ENCODE results near the gene FAM120B.
A peak's percentile ranks its signal among the peaks of the same experiment; 100 is the strongest.

Gene FAM120B

GRCh38 chr6:170288091-170288631 is 18.4 kb upstream of the FAM120B start:
- no peak for DNase-seq

GRCh38 chr6:170288852-170289179 is 17.7 kb upstream of the FAM120B start:
- no peak for DNase-seq

DNA sequence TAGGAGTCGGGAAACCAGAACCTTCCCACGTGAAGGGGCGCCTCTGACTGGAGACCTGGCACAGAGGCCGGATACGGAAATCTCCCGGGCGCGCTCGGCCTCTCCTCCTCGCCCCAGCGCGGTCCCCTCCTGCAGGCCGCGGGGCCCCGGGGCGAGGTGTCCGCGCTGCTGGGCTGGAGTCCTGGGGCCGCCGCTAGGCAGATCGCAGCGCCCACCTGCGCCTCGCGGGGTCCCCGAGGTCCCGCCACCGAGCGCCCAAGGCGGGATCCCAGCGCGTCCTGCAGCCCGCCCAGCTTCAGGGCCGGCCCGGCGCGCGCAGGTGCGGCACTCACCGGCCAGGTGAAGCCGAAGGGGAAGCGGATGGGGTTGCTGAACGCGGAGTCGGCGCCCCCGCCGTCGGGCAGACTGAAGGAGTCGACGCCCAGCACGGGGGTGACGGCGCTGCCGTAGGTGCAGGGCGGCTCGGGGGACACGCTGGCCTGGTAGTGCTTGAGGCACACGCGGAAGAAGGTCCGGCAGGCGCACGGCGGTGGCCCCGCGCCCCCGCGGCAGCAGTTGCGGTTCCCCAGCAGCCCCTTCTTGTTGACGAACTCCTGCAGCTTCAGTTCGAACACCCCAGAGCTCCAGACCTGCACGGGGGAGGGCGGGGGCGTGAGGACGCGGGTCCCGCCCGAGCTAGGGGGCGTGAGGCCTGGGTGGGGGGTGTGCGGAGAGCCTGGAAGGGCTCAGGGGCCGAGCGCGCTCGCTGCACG is 17.2 kb upstream of the FAM120B start:
- no peak for DNase-seq

DNA sequence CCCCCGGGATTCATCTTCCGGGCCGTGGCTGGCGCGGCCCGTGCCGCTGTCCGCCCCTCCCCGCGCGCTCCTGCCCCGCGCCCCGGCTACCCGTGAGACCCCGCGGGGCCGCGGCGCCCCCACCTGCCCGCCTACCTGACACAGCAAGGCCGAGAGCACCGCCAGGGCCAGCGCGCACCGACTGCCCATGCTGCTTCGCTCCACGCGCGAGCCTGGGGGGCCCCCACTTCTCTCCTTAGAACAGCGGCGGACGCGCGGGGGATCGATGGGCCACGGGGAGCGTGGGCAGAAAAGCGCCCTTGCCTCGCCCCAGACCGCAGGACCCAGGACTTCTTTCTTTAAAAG is 16.6 kb upstream of the FAM120B start:
- no peak for DNase-seq

DNA sequence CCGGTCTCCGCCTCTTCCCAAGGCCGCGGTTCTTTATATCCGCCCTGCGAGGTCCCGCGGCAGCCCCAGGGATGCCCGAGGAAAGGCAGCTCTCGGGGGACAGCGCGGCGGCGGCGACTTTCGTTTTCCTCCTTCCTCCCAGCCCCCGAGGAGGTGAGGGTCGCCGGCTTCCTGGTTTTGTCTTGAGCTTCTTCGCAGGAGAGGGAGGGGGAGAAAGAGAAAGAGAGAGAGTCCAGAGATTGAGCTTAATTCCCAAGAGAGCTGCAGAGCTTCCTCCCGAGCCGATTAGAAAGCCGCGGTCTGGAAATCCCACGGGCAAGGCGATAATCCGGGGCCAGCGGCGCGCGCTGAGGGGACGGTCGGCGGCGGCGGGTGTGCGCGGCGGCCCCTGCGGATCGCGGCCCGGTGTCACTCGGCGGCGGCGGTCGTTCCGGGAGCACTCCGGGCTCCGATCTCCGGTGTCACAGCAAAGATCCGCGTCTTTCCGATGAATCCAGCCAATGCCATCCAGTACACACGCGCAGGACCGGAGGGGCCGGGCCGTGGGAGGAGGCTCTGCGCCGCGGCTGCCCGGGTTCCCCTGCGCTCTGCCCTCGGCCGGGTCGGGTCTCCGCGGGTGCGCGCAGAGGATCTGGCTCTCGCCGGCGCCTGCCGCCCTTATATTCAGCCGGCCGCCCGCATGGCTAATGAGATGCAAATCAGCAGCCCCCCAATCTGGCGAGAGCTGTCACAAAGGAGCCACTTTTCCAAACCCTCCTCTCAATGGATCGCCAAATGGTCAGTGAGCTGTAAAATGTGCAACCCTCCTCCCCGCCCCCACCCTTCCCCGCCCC is 16.0 kb upstream of the FAM120B start, which contains the start of gene DLL1:
DLL1 (minus strand) TSS at position 783 of the 833 bp plus-strand sequence. CDS start 939 bp downstream, outside the sequence.
- DNase-seq, result peak; percentile 65 to 80 (median 69)

GRCh38 chr6:170291271-170292110 is 15.1 kb upstream of the FAM120B start:
- peak; percentile 62 to 89 (median 69) for DNase-seq

DNA sequence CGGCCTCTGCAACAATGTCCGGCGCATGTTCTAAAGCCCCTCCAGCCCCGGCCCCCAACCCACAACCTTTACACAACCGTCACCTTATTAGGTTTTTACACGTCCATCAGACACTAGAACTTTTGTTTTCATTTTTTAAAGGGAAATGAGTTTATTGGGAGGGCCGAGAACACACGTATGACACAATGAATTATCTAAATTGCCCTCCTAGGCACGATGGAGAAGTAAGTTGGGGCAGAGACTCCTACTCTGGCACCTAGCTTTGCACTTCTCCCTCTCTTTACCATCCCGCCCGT is 14.5 kb upstream of the FAM120B start:
- DNase-seq, result no peak

DNA sequence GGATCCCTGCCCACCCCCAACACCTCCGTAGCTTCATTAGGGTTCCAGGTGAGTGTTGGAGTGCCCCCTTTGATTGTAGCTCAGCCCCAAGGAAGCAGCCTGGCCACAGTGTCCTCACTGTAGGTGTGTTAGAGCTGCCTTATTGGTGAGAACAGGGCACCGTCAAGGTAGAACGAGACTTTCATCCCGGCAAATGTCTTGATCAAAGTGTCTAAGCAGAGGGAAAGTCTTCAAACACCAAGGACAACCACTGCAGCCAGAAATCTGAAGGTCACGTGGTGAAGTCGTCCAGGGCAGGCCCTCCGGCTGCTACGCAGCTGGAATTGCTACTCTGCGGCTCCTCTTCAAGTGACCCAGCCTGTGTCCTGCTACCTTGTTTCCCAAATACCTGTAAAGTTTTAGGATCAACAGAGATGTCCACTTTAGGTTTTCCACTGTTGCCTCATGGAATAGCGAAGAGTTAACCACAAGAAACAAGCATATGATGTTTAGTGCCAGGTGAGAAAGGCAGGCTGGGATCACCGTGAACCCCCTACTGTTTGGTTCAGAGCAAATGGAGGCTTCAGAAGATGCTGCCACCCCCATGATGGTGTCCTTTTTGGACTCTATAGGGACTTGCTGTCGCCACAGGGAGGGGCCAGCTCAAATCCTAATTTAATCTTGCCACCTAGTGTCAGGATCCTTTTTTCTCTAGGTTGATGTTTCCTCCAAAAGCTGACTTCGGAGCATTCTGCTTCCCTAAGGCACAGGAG is 14.0 kb upstream of the FAM120B start:
- no peak for DNase-seq

- DNase-seq, result no peak
Measured at GRCh38 chr6:170293341-170294231, 13.0 kb upstream of the FAM120B start.

GRCh38 chr6:170294298-170294730 is 12.2 kb upstream of the FAM120B start:
- no peak for DNase-seq

- DNase-seq, result no peak
Measured at GRCh38 chr6:170294813-170295509, 11.6 kb upstream of the FAM120B start.

GRCh38 chr6:170295510-170296422 is 10.8 kb upstream of the FAM120B start:
- DNase-seq, result peak; percentile 59 to 84 (median 73)

GRCh38 chr6:170296423-170296745 is 10.2 kb upstream of the FAM120B start:
- no peak for DNase-seq

- DNase-seq, result no peak
Measured at GRCh38 chr6:170296746-170297575, 9.6 kb upstream of the FAM120B start.

DNA sequence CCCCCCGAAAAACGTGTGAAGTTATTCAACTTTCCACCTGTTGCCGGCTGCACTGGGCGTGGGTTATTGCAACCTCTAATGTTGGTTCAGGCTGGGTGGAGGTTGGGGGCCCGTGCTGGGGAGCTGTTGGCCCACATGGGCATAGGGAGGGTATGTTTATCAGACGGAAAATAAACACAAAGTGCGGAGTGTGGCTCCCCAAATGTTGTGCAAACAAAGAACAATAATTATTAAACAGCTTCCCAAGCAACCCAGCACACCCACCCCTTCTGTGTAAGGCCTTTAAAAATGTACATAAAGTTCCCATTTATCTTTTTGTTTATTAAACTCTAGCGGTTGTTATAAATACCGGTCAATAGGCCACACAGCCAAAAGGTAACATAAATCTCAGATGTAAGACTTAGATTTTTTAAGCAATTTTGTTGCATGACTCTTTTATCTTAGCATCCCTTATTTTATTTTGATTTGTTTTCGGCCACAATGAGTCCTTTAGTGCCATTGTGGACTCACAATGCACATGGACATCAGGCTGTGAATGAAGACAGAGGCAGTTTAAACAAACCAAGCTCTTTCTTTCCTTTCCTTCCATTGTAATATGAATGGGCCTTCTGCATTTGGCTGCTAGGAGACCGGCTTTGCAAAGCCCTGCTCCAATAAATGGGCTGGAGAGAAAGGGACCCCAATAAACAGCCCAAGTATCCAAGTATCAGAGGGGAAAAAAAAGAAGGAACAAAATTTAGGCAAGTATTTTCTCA is 8.8 kb upstream of the FAM120B start:
- DNase-seq, result no peak

DNA sequence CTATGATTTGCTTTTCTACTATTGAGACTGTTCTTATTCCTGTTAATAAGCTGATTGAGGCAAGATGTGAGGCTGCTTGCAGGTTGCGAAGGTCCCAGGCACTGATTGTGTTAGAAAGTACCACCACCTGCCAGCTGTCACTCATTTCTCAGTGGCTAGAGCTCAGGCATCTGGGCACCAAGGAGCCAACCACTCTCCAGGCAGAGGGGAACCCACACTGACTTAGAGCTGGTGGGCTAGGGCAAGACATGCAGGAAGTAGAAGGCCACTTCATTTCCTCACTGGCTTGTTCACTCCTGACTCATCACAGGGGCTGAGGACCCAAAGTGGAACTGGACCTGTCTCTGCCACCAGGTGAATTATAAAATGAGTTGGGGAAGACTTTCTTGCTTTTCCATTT is 7.9 kb upstream of the FAM120B start:
- DNase-seq, result no peak

- no peak for DNase-seq
Measured at GRCh38 chr6:170301184-170301583, 5.4 kb upstream of the FAM120B start.

DNA sequence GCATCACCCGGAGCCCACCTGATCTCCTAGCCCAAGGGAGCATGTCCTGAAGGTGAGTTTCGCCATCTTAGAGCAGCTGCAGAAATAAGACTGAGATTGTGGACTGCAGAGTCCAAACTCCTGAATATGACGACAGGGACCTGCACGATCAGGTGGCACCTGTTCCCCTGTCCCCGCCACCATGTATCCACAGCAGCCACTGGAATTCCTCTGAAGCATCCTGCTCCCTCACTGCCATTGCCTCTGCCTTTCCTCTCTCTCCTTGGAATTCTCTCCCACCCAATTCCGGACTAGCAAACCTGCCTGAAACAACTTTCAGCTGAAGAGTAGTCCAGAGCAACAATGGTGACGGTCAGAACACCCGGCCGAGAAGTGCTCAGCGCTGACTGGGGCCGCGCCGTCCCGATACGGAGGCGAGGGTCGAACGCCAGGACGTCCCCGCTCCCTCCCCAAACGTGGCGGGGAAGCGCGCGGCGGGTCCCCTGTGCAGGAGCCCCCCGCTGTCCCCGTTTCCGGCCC is 694 bp upstream of the FAM120B start:
- no peak for DNase-seq

Data from suppressor macrophage treated with lipopolysaccharide for 1 hour (primary cell).